ENCODE measurements around the gene RAB3GAP1.
"Not testable (repeated sequence)": the region's sequence is repeated elsewhere in the genome, so short reads cannot be mapped to it uniquely, and the experiment has no call there.

RAB3GAP1 gene

GRCh38 chr2:135105513-135106316 is 53.6 kb downstream of the RAB3GAP1 start:
- not testable (repeated sequence) for DNase-seq

- no peak for DNase-seq
Observed at GRCh38 chr2:135113322-135113721, 61.2 kb downstream of the RAB3GAP1 start.

- no peak for DNase-seq
Observed at GRCh38 chr2:135119582-135119981, 67.5 kb downstream of the RAB3GAP1 start.

- no peak for DNase-seq
Observed at GRCh38 chr2:135121016-135121657, 69.0 kb downstream of the RAB3GAP1 start.

- DNase-seq: not testable (repeated sequence)
Observed at GRCh38 chr2:135121658-135122039, 69.6 kb downstream of the RAB3GAP1 start.

GRCh38 chr2:135124924-135125886 is 73.1 kb downstream of the RAB3GAP1 start:
- DNase-seq: no peak

- DNase-seq: no peak
Observed at GRCh38 chr2:135125940-135126339, 73.8 kb downstream of the RAB3GAP1 start.

GRCh38 chr2:135130751-135131150 is 78.7 kb downstream of the RAB3GAP1 start:
- no peak for DNase-seq

- no peak for DNase-seq
Observed at GRCh38 chr2:135132314-135132713, 80.2 kb downstream of the RAB3GAP1 start.

- DNase-seq: no peak
Observed at GRCh38 chr2:135140606-135141005, 88.5 kb downstream of the RAB3GAP1 start.

- DNase-seq: no peak
Observed at GRCh38 chr2:135142323-135142722, 90.2 kb downstream of the RAB3GAP1 start.

GRCh38 chr2:135144343-135144742 is 92.3 kb downstream of the RAB3GAP1 start:
- no peak for DNase-seq

GRCh38 chr2:135149251-135149650 is 97.2 kb downstream of the RAB3GAP1 start:
- no peak for DNase-seq

- no peak for DNase-seq
Observed at GRCh38 chr2:135150725-135151124, 98.6 kb downstream of the RAB3GAP1 start.

GRCh38 chr2:135151615-135152014 is 99.5 kb downstream of the RAB3GAP1 start:
- DNase-seq: no peak

GRCh38 chr2:135152361-135152760 is 100.3 kb downstream of the RAB3GAP1 start:
- DNase-seq: no peak

GRCh38 chr2:135154962-135155361 is 102.9 kb downstream of the RAB3GAP1 start:
- DNase-seq: no peak

GRCh38 chr2:135157856-135158255 is 105.8 kb downstream of the RAB3GAP1 start:
- DNase-seq: no peak

- DNase-seq: no peak
Observed at GRCh38 chr2:135159191-135159590, 107.1 kb downstream of the RAB3GAP1 start.

GRCh38 chr2:135162377-135162776 is 110.3 kb downstream of the RAB3GAP1 start:
- no peak for DNase-seq

GRCh38 chr2:135162786-135163185 is 110.7 kb downstream of the RAB3GAP1 start:
- DNase-seq: no peak

GRCh38 chr2:135163306-135163705 is 111.2 kb downstream of the RAB3GAP1 start:
- no peak for DNase-seq

- DNase-seq: no peak
Observed at GRCh38 chr2:135163901-135164300, 111.8 kb downstream of the RAB3GAP1 start.

Data from CD4-positive, alpha-beta T cell treated with Interferon alpha-2 for 1 hour (primary cell).